ENCODE results near the gene EDN2.

The EDN2 gene

DNA sequence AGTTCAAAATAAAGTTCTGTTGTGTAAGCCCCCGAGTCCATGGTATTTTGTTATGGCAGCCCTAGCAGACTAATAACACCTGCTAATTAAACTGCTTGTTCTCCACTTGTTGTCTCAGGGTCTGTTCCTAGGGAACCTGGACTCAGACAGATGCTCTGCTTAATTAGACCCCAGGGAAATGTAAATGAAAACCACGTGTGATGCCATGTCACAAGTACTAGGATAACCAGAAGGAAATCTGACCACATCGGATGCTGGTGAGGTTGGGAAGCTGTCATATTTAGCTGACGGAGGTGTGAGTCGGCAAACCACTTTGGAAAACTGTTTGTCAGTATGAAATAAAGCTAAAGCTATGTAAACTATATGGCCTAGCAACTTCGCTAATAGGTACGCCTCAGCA is 19.6 kb downstream of the EDN2 start:
- no peak for DNase-seq (ENCODE audit: low spot score)

GRCh38 chr1:41463516-41463915 is 21.0 kb downstream of the EDN2 start:
- no peak for DNase-seq (ENCODE audit: low spot score)

DNA sequence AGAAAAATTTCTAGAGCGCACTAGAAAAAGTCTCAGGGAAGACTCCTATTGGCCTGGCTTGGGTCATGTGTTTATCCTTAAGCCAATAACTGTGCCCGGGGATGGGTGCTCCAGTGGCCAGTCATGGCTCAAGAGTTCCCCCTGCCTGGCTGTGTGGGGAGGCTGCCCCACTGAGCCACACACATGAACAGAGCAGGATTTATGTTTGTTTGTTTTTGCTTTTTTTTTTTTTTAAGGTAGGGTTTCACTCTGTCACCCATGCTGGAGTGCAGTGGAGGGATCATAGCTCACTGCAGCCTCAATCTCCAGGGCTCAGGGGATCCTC is 21.8 kb downstream of the EDN2 start:
- DNase-seq (ENCODE audit: low spot score): no peak

DNA sequence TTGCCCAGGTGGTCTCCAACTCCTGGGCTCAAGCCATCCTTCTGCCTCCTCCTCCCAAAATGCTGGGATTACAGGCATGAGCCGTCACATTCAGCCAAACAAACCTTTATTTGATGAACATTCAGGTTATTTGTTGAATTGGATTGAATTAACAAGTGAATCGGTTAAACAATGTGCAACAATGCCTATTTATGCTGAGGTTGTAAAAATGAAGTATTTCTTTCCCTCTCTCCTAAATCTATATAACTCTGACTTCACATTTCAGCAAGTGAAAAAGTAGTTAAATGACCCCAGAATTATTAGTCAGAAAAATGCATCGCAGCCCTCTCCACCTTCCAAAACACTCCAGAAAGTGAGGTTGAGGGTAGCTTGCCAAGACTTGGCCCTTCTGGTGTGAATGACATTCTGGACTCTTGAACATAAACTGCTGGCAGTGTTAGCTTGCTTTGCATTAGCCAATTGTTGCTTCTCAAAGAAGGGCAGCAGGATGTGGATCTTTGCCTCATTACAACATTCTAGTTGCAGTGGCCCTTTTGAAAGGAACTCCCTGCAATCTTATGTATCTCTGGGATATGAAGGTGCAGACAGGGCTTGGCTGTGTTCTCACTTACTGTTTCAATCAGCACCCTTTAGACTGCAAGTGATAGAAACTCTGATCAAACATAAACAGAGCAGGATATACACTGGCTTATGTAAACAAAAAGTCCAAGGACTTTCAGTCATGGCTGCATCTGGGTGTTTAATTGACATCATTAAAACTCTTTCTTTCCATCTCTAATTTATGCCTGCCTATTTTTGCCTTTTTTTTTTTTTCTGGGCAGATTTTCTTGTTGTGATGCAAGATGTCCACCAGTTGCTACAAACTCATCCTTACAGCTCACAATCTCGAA is 22.4 kb downstream of the EDN2 start:
- DNase-seq (ENCODE audit: low spot score): no peak

DNA sequence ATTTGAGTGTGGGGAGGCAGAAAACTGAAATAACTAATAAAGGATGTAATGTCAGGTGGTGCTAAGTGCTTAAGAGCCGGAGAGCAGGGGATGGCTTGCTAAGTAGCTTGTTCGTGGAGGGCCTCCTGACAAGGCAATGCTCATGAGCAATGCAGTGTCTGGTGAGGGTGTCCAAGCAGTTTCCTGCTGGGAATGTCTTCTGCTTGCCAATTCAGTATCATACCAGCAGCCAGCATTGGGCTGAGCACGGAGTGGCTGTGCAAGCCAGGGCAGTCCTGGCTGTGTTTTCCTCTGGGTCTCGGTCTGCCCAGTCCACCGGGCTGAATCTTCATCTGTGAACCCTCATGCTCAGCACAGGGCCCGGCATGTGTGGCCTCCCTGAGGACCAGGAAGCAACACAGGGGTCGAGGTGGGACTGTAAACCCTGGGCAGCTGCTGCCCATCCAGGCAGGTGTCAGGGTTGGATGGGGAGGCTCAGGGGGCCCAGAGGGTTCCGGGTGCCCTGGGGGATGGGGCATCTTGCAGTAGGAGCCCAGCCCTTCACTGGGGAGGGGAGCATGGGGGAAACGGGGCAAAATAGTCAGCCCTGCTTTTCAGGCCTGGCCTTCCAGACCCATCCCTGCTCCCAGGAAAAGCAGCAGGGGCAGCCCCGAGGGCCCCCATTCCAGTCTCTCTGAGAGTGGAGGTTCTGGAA is 27.5 kb downstream of the EDN2 start:
- DNase-seq (ENCODE audit: low spot score): no peak

- no peak for DNase-seq (ENCODE audit: low spot score)
Measured at GRCh38 chr1:41455479-41456332, 28.8 kb downstream of the EDN2 start.

DNA sequence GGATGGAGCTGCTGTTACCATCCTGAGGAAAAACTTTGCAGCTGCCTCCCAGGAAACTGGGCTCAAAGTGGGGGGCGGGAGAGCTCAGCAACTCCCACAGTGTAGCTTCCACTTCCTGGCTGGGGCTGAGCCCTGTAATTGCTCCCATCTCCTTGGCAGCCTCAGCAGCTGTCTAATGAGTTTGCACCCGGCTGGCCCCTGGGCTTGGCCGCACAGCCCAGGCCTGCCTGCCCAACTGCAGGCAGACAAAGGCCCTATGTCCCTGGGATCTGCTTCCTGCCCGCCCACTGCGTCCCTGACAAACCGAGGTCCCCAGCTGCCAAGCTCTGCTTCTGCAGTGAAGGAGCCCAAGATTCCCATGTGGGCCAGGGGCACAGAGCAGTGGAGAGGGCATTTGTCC is 30.1 kb downstream of the EDN2 start:
- no peak for DNase-seq (ENCODE audit: low spot score)

DNA sequence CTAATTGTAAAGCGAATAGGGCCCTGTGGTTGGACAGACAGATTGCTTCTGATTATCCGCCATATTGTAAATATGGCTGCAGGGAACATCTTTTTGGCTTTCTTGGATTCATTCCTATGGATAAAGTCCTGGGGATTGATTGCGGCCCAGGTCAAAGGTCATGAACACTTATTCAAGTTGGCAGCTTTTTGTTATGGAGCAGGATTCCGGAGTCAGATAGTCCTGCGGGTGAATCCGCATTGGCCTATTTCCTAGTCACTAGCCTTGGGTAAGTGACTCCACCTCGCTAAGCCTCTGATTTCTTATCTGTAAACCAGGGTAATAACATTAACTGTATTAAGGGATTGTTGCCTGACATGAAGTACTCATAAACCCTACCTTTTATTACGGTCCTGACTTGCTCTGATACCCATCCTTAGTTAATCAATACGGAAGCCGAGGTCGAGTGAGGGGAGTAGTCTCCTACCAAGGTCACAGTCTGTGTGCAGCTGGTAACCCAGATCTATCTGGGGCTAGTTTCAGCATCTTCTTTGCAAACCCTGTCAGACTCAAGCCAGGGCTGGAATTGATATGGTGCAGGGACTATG is 31.7 kb downstream of the EDN2 start:
- no peak for DNase-seq (ENCODE audit: low spot score)

DNA sequence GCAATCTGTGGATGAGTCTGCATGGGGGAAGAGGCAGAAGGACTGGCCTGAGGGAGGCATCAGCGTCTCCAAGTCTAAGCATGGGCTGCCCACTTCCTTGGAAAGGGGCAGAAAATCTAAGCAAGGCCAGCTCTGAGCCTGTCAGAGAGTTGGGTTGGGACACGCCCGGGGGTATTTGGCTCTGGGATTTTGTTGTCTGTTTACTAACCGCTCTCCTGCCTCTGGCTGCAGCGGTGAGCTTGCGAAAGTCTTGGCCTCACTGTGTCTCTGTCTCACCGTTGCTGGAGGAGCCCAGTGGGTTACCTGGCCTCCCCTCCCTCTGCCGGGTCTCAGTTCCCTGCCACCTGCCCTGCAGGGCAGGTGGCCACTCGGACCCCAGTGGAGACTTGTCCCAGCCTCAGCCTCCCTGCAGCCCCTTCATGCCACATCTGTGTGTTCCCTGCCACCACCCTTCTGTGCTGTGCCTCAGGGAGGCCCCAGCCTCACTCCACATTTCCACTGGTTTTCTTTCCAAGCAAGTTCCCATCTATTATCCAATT is 33.7 kb downstream of the EDN2 start:
- no peak for DNase-seq (ENCODE audit: low spot score)

DNA sequence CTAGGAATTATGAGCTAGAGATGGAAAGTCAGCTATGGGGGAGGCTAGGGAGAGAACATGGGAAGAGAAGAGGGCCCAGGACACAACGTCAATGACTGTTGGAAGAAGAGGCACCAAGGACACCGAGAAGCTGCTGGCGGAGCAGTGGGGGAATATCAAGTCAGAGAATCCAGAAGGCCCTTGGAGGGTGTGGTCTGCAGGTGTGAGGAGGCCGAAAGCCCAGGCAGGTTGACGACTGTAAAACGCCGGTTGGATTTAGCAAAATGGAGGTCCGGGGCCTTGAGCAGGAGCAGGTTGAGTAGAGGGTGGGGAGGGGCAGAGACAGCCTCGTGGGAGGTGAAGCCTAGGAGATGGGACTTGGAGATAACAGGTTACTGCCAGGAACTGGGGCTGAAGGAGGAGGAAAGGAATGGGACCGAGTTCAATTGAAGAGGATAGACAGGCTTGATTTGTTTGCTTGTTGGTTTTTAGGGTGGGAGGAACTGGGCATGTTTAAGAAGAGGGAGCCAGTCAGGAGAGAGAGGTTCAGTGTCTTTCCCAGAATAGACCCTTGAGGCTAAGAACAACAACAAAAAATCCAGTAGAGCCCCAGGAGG is 35.1 kb downstream of the EDN2 start:
- no peak for DNase-seq (ENCODE audit: low spot score)

DNA sequence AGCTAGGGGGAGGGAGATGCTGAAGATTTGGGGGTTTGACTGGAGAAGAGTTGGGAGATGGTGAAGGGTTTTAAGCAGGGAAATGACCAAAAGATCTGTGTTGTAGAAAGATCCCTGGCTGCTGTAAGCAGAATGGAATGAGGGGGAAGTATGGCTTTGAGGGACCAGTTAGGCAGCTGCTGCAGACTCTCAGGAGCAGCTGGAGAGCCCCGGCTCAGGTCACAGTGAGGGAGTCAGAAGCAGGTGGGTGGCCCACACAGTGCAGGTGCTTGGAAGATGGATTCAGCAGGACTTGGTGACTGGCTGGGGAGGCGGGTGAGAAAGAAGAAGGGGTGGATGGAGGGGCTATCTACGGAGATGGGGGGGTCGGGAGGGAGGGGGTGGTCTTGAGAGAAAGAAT is 35.7 kb downstream of the EDN2 start:
- DNase-seq (ENCODE audit: low spot score): no peak

DNA sequence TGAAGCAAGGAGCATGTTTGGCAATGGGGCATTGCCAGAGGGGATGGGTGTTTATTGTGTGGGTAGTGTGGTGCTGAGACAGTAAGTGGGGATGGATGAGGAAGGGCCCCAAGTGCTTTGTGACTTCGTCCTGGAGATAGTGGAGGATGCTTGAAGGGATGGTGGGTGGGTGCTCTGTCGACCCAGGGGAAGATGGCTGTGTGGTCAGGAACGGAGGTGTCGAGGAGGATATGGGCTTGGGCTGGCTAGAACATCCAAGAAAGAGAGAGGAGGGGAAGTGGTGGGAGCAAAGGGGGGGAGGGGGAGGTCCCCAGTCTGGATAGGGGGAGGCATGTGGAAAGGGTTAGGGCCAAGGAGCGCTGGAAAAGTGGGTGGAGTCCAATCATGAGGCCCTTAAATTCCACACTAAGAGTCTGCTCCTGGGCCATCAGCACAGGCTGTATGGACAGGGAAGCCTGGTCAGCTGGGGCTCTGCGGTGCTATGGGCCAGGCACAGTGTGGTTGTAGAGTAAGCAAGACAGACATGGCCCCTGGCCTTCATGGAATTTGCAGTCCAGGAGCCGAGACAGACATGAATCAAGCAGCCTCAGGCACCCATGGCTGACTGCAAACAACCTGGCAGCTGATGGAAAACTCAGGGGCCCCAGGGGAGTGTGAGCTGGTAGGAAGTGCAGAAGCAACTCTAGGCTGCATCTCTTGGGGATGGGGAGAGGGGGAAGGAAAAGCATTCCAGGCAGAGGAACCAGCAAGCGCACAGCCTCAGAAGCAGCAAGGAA is 36.3 kb downstream of the EDN2 start:
- no peak for DNase-seq (ENCODE audit: low spot score)

DNA sequence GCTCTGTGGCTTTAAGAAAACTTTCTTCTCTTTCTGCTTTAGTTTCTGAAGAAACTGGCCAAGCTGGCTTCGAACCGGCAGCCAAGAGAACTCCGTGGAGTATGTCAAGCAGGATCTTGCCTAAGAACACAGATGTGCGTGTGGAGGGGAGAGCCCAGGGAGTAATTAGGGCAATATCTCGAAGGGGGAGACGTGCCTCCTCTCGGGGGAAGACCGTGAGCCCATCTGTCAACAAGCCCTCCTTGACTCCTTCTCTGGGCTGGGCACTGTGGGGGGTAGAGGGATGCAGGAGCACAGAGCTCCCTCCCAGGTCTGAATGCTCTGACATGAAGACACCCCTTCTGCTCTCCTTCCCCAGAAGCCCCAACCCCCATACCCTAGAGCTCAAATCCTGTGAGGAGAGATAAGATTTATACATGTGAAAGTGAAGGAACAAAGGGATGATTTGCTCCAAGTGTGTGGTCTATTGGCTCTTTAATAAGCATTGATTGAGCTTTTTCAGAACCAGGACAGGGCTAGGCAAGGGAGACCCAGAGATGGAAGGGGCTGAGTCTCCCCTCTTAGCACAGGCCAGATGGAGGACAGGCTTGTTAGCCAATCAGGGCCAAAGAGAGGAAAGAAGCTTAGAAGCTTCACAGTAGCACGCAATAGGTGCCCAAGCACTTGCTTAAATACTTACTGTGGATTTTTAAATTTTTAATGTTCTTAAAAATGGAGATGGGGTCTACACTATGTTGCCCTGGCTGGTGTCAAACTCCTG is 37.5 kb downstream of the EDN2 start:
- DNase-seq (ENCODE audit: low spot score): no peak

DNA sequence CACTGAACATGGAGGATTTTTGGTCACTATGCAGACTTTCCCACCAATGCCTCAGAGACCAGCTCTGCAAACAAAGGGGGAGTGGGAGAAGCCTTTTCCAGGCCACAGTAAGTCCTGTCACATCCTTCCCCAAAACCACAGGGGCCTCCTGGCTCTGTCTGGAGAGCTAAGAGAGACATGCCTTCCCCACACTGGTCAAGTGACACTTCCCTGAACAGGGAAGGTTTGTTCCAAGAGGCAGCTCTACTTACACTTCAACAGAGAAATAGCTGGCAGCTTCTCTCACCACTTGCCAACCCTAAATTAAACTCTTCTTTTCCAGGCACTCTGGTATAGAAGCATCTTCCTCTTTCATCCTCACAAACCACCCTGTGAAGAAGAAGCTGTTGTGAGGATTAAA is 39.7 kb downstream of the EDN2 start:
- DNase-seq (ENCODE audit: low spot score): no peak

DNA sequence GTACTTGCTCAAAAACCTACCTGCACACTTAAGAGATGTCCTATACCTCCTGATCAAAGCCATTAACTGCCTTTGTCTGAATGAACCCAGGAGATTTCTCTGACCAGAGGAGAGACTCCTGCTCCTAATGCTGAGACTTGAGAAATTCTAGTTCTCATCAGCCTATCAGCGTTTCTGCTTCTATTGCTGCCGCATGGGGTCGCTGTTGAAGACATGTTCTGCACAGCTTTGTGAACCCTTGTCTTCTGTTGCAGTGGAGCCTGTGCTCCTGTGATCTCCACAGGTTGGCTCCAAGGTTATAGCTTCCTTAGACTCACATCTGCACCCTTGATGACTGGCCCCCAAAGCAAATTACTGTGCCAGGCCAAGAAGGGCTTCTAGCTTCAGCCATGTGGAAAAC is 40.2 kb downstream of the EDN2 start:
- no peak for DNase-seq (ENCODE audit: low spot score)

- no peak for DNase-seq (ENCODE audit: low spot score)
Measured at GRCh38 chr1:41442697-41443251, 41.7 kb downstream of the EDN2 start.

DNA sequence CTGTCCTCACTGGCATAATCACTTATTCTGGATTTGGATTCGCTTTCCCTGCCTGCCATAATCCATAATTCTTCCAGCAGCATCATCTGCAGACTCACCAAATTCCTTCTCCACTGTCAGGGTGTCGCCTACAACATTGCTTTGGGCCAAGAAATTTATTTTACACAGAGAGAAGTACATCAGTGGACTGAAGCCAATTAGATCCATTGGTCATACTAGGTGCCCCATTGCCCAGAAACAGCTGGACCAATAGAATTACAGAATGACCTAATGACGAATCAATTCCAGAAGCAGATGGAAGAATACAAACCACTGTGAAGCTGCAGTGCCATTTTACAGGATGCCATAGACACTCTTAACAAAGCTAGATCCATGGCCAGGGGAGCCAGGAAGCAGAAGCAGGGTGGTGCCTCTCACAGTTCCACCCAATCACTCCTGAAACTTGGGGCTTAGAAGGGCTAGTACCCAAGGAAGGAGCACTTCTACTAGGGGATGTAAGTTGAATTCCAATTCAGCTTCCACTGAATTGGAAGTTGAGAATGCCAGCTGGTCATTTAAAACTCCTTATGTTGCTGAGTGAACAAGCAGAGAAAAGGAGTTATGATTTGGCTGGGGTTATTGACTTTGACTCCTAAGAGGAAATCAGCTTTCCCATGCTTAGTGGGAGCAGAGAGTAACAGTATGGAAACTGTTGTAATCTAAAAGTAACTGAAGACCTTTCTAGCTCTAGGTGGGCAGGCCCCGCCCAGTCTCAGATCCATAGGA is 44.0 kb downstream of the EDN2 start:
- no peak for DNase-seq (ENCODE audit: low spot score)

GRCh38 chr1:41439234-41439633 is 45.2 kb downstream of the EDN2 start:
- no peak for DNase-seq (ENCODE audit: low spot score)

GRCh38 chr1:41438711-41439110 is 45.8 kb downstream of the EDN2 start:
- DNase-seq (ENCODE audit: low spot score): no peak
